ENCODE measurements around the gene RSPH1.

RSPH1 gene

GRCh38 chr21:42531771-42532170, 35.7 kb upstream of the RSPH1 start:
- no peak for DNase-seq

- DNase-seq: no peak
Observed at GRCh38 chr21:42530167-42530518, 34.1 kb upstream of the RSPH1 start.

- DNase-seq: no peak
Observed at GRCh38 chr21:42527489-42528158, 31.6 kb upstream of the RSPH1 start.

- no peak for DNase-seq
Observed at GRCh38 chr21:42527127-42527488, 31.1 kb upstream of the RSPH1 start.

GRCh38 chr21:42526379-42526727, 30.3 kb upstream of the RSPH1 start:
- no peak for DNase-seq

GRCh38 chr21:42525676-42526378, 29.8 kb upstream of the RSPH1 start:
- no peak for DNase-seq

GRCh38 chr21:42525029-42525581, 29.1 kb upstream of the RSPH1 start:
- DNase-seq: no peak

GRCh38 chr21:42524341-42525028, 28.5 kb upstream of the RSPH1 start:
- DNase-seq: no peak

- no peak for DNase-seq
Observed at GRCh38 chr21:42523941-42524340, 27.9 kb upstream of the RSPH1 start.

GRCh38 chr21:42523211-42523610, 27.2 kb upstream of the RSPH1 start:
- DNase-seq: no peak

- no peak for DNase-seq
Observed at GRCh38 chr21:42522771-42523170, 26.7 kb upstream of the RSPH1 start.

GRCh38 chr21:42522271-42522670, 26.2 kb upstream of the RSPH1 start:
- DNase-seq: no peak

GRCh38 chr21:42521805-42522204, 25.8 kb upstream of the RSPH1 start:
- no peak for DNase-seq

- no peak for DNase-seq
Observed at GRCh38 chr21:42521384-42521783, 25.4 kb upstream of the RSPH1 start.

GRCh38 chr21:42520628-42521253, 24.7 kb upstream of the RSPH1 start:
- no peak for DNase-seq

- no peak for DNase-seq
Observed at GRCh38 chr21:42518626-42519025, 22.6 kb upstream of the RSPH1 start.

- no peak for DNase-seq
Observed at GRCh38 chr21:42518215-42518614, 22.2 kb upstream of the RSPH1 start.

- no peak for DNase-seq
Observed at GRCh38 chr21:42515708-42516502, 19.9 kb upstream of the RSPH1 start.

- no peak for DNase-seq
Observed at GRCh38 chr21:42514883-42515228, 18.8 kb upstream of the RSPH1 start.

- DNase-seq: peak; percentile 36
Observed at GRCh38 chr21:42513985-42514882, 18.2 kb upstream of the RSPH1 start.

- DNase-seq: no peak
Observed at GRCh38 chr21:42513151-42513984, 17.3 kb upstream of the RSPH1 start, which contains the start of gene SLC37A1. Gene SLC37A1 (plus strand): TSS chr21:42513852. CDS start chr21:42518455, 4,603 bp downstream.

Measured in NCI-H1694 treated with DMSO at 0.1 percent for 48 hours (cell line).